Measurements from ENCODE around the gene PSMC4. TPM values are rescaled to one million over a fixed set of nuclear protein-coding genes. Genes with fewer than 3 reads are reported as not detected.

The PSMC4 gene
- total and polyA plus RNA-seq, 2 experiments from 2014 or later, result 101 to 126 TPM

- TF ChIP-seq CTCF (IDR thresholded peaks at IDR 0.05; ENCODE audit: low read depth, low read length), result no peak
- Histone ChIP-seq H3K27ac (no peak overlapping the region), H3K36me3 (peaks cover 24% of the 10 kb centered on the region), H3K4me3 (no peak overlapping the region), H3K4me1 (ENCODE audit: low read depth) (no peaks in the 10 kb centered on the region), H3K9me3 (ENCODE audit: low read depth) (no peaks in the 10 kb centered on the region), H3K27me3 (no peaks in the 10 kb centered on the region)
- DNase-seq (ENCODE audit: low read depth in 1 of 2, low spot score in 1 of 2), result no peak
Measured at GRCh38 chr19:39983695-39984300, 12.8 kb downstream of the PSMC4 start.

- Histone ChIP-seq H3K36me3 (peaks cover 7% of the 10 kb centered on the region), H3K4me1 (ENCODE audit: low read depth) (no peaks in the 10 kb centered on the region), H3K9me3 (ENCODE audit: low read depth) (no peaks in the 10 kb centered on the region), H3K4me3 (no peak overlapping the region), H3K27me3 (no peaks in the 10 kb centered on the region), H3K27ac (no peak overlapping the region)
- no peak for DNase-seq (ENCODE audit: low read depth in 1 of 2, low spot score in 1 of 2)
- no peak for TF ChIP-seq CTCF (IDR thresholded peaks at IDR 0.05; ENCODE audit: low read depth, low read length)
Measured at GRCh38 chr19:39986643-39987042, 15.7 kb downstream of the PSMC4 start.

- H3K4me1 ChIP-seq (ENCODE audit: low read depth), result no peaks in the 10 kb centered on the region
- no peaks in the 10 kb centered on the region for H3K9me3 ChIP-seq (ENCODE audit: low read depth)
- no peak overlapping the region for H3K4me3 ChIP-seq
- no peak for TF ChIP-seq CTCF (IDR thresholded peaks at IDR 0.05; ENCODE audit: low read depth, low read length)
- H3K36me3 ChIP-seq, result peaks cover 4% of the 10 kb centered on the region
- DNase-seq (ENCODE audit: low read depth in 1 of 2, low spot score in 1 of 2), result no peak
- H3K27ac ChIP-seq, result no peak overlapping the region
- no peaks in the 10 kb centered on the region for H3K27me3 ChIP-seq
Measured at GRCh38 chr19:39987167-39987566, 16.2 kb downstream of the PSMC4 start.

- no peaks in the 10 kb centered on the region for H3K9me3 ChIP-seq (ENCODE audit: low read depth)
- TF ChIP-seq CTCF (IDR thresholded peaks at IDR 0.05; ENCODE audit: low read depth, low read length), result no peak
- DNase-seq (ENCODE audit: low read depth in 1 of 2, low spot score in 1 of 2), result no peak
- H3K27me3 ChIP-seq, result no peaks in the 10 kb centered on the region
- H3K27ac ChIP-seq, result no peak overlapping the region
- no peaks in the 10 kb centered on the region for H3K4me1 ChIP-seq (ENCODE audit: low read depth)
- no peak overlapping the region for H3K4me3 ChIP-seq
- H3K36me3 ChIP-seq, result peaks cover 3% of the 10 kb centered on the region
Measured at GRCh38 chr19:39987596-39987995, 16.6 kb downstream of the PSMC4 start.

- H3K27me3 ChIP-seq, result no peaks in the 10 kb centered on the region
- H3K36me3 ChIP-seq, result no peaks in the 10 kb centered on the region
- H3K4me1 ChIP-seq (ENCODE audit: low read depth), result peaks cover 4% of the 10 kb centered on the region
- no peak overlapping the region for H3K27ac ChIP-seq
- no peak for TF ChIP-seq CTCF (IDR thresholded peaks at IDR 0.05; ENCODE audit: low read depth, low read length)
- no peak overlapping the region for H3K4me3 ChIP-seq
- DNase-seq (ENCODE audit: low read depth in 1 of 2, low spot score in 1 of 2), result no peak
- no peaks in the 10 kb centered on the region for H3K9me3 ChIP-seq (ENCODE audit: low read depth)
Measured at GRCh38 chr19:39993605-39994004, 22.6 kb downstream of the PSMC4 start.

Measured in cardiac muscle cell (in vitro differentiated cells and primary cell).